GM20431 (cell line): ENCODE results near the gene DPH7.
"Not testable (repeated sequence)": the region's sequence is repeated elsewhere in the genome, so short reads cannot be mapped to it uniquely, and the experiment has no call there.

ENCODE experiments used
- in situ Hi-C: fragments of 300-500 bp; cut with MseI, MboI; formaldehyde crosslinking; loops from one replicate; pipeline ENCODE4 v1.15.0; 2020; ENCODE audit warnings: low sequenced_read_pairs; ENCODE audit not compliant: unreplicated experiment

The DPH7 gene

DNA sequence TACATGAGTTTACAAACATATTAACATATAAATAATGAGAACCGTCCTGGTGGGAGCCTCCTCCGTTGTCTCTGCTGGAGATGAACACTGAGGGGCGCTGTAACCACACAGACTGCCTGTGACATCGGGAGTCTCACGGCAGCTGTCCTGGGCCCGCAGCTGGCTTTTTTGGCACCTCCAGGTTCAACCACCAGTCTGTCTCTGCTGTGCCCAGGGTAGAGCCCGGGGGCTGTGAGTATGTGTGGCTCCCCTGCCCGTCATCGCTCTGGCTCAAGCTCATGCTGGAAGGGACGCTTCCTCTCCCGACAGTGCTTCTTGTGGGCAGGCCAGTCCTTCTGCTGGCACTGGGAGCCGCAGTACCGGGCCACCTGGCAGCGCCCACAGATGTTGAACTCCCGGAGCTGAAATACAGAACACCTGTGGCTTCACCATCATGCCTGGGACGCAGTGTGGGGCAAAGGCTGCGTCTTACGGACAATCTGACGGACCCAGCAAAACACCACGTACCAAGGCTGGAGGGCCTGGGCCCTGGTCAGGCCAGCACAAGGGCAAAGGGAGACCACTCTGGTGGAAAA lies 3.6 kb upstream of the DPH7 start:
- in situ Hi-C loops = no loop called here

DNA sequence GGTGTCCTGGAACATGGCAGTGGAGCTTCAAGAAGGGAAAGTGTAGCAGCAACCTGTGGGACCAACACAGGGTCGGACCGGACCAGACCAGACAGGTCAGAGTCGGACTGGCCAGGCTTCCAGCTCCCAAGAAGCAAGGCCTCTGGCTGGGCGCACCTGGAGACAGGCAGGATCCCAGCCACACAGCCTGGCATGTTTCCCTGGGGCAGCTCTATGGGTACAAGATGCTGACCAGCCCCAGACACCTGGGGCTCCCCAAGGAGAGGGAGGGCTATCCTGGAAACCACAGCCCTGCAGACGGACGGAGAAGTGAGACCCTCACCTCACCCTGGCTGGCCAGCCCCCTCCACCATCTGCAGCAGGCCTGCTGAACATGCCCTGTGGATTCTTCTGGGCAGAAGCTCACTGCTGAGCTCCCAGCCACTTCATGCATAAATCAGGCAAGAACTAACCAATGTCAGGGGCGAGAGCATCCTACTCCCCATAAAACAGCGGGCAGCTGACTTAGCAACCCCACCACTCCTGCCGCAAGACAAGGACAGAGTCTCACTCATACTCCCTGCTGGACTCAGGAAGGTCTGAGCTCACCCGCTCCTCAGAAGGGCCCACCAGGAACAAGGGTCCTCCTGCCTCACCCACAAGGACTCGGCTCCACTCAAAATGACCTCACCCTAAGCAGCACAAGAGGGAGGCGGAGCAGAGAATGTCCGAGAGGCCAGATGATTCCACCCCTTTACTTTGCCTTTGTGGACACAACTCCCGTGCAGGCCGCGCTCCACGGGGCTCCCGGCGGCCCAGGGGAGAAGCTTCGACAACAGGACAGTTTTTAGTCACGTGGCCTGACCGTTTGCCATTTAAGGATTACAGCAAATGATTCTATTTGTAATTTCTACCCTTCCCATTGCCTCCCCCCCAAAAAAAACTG lies 2.9 kb upstream of the DPH7 start:
- in situ Hi-C loops = no loop called here

DNA sequence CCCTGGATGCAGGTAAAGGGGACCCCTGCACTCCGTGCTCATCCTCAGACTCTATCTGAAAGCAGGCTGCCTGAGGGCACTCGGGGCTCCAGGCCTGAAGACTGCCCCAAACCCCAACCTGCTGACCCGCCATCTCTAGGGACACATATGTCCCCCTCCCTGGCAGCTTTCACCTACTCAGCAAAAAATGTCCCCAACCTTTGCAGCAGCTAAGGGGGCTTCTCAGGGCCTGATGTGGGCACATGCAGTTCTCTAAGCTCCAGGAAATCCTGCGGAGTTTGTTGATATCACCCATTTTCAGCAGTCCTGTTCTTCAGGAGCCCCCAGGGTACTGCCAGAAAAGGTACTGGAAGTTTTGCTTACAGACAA lies 2.2 kb upstream of the DPH7 start:
- in situ Hi-C loops = no loop called here

- in situ Hi-C loops = no loop called here
Measured at GRCh38 chr9:137580209-137580953, 1.7 kb upstream of the DPH7 start.

GRCh38 chr9:137579259-137579604 lies 507 bp upstream of the DPH7 start:
- in situ Hi-C loops = no loop called here

GRCh38 chr9:137575716-137576411 lies 2.9 kb downstream of the DPH7 start:
- in situ Hi-C loops = no loop called here

GRCh38 chr9:137575364-137575715 lies 3.4 kb downstream of the DPH7 start:
- in situ Hi-C loops = no loop called here

DNA sequence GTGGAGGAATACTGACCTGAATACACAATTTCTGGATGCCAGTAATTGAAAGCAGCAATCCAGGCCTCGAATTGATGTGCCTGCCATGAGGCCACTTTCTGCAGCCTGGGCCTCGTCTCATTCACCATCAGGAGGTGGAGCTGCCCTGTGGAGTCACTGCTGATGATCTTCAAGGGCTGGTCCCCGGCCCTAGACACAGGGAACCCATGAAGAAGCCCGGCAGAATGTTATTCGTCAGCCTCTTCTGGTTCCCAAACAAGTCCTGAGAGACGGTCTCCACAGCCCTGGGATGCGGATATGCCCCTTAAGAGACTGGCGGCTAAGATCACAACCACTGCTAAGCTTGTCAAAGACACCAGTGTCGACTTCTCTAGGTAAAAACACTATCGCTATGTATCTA lies 4.5 kb downstream of the DPH7 start:
- in situ Hi-C loops = no loop called here

DNA sequence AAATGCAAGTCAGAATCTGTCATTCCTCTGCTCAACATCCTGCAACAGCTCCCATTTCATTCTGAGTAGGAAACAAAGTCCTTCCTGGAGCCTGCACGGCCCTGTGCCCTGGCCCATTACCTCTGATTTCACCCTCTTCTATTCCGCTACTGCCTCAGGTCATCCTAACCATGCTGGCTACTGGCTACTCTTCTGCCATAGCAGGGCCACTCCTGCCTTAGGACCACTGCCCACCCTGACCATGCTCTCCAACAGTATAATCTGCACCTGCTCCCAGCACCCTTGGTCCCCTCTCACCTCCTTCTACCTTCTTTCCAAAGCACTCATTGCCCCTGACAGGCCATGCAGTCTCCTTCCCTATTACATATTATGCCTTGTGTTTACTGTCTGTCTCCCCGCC lies 8.2 kb downstream of the DPH7 start:
- in situ Hi-C loops = no loop called here

- in situ Hi-C loops = no loop called here
Measured at GRCh38 chr9:137569609-137570203, 9.0 kb downstream of the DPH7 start.

- in situ Hi-C loops = not testable (repeated sequence)
Measured at GRCh38 chr9:137568445-137568844, 10.3 kb downstream of the DPH7 start.

GRCh38 chr9:137564817-137565411 lies 13.8 kb downstream of the DPH7 start:
- in situ Hi-C loops = no loop called here

- in situ Hi-C loops = no loop called here
Measured at GRCh38 chr9:137564134-137564533, 14.6 kb downstream of the DPH7 start.

DNA sequence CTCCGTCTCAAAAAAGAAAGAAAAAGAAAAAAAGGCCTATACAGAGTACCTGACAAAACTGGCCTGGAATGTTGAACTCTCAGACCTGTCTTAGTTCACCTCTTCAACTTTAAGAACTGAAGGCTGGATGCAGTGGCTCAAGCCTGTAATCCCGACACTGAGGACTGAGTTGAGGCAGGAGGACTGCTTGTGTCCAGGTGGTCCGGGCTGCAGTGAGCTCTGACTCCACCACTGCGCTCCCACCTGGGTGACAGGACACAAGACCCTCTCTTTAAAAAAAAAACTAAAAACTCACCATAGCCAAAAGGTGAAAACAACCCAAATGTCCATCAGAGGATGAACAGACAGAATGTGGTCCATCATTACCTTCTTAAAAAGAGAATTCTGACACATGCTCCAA lies 20.6 kb downstream of the DPH7 start:
- in situ Hi-C loops = no loop called here

DNA sequence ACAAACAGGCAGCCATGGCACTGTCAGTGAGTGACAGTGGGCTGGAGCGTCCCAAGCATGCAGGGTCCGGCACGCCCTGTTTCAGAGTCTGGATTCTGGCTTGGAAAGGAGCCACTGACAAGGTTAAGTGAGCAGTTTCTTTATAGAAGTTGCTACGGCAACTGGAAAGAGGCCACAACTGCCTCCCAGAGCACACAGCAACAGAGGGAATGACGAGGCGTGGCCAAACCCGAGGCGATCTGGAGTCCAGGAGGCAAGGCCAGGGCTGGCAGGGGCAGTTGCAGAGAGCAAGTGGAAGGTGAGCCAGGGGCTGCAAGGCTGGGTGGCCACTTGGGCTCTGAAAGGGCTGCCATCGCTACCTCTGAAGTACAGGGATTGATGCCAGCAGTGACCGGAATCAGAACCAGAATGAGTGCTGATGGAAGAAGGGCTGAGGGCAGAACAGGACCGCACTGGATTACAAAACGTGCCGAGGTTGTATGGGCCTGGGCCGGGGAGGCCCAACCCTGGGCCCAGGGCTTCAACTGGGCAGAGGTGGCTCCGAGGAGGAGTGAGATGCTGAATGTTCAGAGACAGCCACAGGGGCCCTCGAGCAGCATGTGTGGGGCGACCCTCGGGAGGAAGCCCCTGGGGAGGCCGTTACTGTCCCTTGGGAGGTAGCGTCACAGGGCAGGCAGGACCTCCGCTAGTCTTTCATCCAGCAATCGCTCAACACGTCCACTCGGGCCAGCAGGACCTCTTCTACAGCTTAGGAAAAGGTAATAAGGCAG lies 22.5 kb downstream of the DPH7 start:
- in situ Hi-C loops = no loop called here

GRCh38 chr9:137555179-137555578 lies 23.5 kb downstream of the DPH7 start:
- in situ Hi-C loops = no loop called here

GRCh38 chr9:137554349-137554748 lies 24.4 kb downstream of the DPH7 start:
- in situ Hi-C loops = no loop called here

- in situ Hi-C loops = not testable (repeated sequence)
Measured at GRCh38 chr9:137553654-137554053, 25.1 kb downstream of the DPH7 start.
